Activated CD4-positive, CD25-positive, alpha-beta regulatory T cell treated with anti-CD3 and anti-CD28 coated beads, Interleukin-2, amount 50 U/mL, for 24 hours (primary cell): ENCODE results near the gene MREG.
"Not testable (repeated sequence)": the region's sequence is repeated elsewhere in the genome, so short reads cannot be mapped to it uniquely, and the experiment has no call there.

Experiments
- ATAC-seq, 2 donors: fragments of 150-1000 bp; cut with Tn5 transposase; one replicate each; pipeline ENCODE4 v1.10.0; 2021; ENCODE audit warnings: mild to moderate bottlenecking in 1 of 2, moderate library complexity in 1 of 2

Gene MREG

DNA sequence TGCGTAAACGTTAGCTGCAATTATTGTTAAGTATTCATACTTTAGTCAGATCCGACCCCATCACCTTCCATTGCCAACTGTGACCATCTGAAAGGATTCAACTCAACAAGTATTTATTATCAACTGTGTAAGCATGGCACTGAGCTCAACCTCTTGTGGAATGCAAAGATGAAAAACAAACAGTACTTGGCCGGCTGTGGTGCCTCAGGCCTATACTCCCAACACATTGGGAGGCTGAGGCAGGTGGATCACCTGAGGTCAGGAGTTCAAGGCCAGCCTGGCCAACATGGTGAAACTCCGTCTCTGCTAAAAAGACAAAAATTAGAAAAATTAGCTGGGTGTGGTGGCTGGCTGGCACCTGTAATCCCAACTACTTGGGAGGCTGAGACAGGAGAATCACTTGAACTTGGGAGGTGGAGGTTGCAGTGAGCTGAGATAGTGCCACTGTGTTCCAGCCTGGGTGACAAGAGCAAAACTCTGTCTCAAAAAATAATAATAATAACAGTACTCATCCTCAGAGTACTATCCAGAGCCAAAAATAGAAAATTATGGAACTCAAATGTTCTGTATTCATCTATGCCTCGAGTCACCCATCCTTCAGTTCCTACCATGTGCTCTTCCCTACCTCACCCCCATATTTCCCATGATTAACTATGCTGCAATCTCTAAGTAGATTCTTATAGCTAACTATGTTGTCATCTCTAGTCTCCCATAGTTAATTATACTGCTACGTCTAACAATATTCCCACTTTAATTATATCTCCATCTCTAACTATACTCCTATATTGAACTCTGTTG, 8.6 kb upstream of the MREG start:
- ATAC-seq, result no peak

DNA sequence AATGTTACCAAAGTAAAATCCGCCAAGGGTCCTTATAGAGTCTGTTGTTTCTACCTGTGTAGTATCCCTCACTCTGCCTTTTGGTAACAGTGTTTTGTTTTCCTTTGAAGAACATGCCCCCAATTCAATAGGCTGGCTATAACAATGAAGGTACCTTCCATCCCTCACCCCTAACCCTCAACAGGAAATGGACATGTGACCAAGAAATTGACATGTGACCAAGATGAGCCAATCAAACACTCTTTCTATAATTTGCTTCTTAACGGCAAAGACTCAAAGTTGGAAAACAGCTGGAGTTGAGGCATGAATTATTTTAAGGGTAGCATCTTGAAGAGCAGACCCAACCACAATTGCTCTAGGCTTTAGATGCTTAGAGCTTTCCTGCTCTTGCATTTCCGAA, 5.4 kb upstream of the MREG start:
- no peak for ATAC-seq

DNA sequence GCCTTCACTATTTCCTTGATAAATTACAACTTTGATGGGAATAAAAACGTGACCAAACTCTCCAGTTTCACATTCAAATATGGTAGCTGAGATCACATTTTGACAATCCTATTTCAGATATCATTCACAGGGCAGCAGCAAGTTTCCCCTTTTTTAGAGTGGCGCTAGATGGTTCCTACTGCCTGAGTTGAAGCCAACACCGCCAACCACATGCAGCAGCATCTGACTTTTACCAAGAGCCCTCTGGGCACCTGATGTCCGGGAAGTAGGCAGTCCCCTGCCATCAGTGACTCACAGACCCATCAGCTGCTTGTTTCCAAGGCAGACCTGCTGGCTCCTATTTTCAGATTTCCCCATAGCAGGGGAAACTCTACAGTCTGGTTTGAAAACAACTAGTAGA, 4.0 kb upstream of the MREG start:
- ATAC-seq, result peak in 1 of 2 donors; percentile 39

DNA sequence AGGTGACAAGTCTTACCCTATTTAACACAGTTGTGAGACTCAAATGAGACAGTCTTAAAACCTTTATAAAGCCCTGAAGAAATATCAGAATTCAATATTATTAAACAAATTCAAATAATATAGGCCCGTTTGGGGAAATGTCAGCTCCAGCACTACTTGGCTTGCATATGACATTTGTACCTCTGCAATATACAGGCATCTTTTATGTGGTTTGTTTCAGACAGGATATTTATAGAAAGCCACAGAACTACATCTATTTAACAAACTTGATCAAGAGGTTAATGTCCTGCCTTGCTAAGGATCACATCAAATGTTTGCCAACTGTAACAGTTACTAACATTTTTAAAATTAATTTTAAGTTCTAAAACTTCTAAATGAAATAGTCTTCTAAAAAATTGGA, 3.2 kb upstream of the MREG start:
- no peak for ATAC-seq

DNA sequence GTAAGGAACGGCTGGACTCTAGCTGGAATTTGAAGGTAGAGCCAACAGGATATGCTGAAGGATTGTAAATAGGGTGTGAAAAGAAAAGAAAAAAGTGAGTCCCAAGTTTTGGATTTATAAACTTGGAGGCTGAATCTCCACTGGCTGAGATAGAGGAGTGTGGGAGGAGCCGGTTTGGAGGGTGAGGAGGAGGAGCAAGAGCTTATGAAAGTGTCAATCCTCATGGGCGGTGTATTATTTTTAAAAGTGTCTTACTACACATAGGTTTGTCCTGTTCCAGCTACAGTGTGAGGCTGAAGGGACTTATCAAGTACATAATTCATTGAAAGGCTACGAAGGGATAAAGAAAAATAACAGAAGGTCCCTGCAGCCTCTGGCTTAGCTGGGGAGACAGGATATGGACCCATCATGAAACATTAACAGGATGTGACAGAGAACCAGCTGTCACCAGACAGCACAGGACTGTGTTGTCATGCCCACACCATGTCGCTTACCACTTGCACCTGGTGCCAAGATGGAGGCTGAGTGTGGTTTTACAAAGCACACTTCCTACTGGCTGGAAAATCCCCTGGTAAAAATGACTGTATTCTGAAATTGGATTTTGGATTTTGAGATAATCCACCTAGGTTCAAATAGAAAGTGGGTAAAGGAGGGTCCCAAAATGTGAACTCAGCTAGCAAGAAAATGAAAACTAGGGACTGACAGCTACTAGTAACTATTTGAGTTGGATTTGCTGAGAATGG, 2.5 kb upstream of the MREG start:
- peak; percentile 80 to 83 for ATAC-seq

DNA sequence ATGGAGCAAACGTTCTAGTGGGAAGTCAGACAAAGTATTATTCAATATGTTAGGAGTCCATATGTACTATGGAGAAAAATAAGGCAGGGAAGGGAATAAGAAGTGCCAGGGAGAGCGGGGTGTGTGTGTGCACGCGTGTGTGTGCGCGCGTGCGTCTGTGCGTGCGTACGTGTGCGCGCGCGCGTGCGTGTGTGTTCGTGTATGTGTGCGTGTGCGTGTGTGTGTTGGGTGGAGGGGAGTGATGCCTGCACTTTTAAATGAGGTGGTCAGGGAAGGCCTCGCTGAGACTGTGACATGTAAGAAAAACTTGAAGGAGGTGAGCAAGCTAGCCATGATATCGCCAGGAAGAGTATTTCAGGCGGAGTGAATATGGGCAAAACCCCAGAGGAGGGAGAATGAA, 1.6 kb upstream of the MREG start:
- ATAC-seq, result no peak

DNA sequence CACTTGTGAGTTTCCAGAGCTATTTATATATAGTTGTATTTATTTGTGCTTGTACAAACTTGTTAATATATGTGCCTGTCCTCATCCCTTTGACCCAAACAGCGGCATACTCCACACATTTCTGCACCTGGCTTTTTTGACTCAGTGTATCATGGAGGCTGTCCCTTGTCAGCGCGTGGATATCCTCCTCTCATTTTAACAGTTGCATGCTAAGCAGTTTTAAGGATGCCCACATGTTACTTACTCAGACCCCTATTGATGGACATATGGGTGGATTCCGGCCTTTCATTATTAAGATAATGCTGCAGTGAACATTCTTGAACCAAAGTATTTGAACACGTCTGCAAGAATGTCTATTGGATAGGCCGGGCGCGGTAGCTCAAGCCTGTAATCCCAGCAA, 655 bp upstream of the MREG start:
- no peak for ATAC-seq

DNA sequence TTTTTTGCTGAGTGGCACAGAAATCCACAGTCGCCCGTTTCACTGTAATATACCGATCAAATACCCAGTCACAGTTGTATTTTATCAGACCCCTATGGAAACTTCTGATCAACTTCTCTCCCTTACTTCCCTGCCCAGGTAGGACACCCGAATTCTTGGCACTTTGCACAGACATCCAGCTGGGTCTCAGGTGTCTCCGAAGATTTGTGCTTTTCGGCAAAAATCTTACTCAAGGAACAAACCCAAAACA, 596 bp downstream of the MREG start:
- no peak for ATAC-seq

DNA sequence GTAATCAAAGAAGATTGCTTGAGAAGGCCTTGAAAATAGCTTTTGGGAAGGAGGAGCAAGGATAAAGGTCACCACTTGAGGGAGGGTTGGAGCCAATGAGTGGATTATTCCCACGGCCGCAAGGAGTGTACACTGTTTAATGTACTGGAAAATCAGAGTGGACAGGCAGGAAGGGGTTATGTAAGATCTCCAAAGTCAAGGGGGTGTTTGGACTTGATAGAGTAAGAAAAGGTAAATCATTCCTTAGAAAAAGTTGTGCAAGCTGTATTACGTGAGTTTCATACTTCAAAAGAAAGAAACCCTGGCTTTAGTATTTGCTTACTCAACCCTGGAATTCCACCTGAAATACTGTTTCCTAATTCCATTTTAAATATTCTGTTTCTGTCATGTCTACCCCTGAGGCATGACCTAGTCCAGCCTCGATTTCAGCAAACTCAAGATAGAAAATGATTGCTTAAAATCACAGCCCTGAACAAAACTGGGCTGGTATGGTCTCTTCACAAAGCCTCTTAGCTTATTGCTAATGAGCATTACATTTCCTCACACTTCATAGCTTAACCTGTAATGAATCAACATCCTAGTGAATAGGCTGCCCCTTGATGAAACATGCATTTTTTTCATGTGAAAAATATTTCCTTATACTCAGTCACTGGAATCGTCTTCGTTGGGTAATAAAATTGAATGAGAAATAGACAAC, 1.1 kb downstream of the MREG start:
- ATAC-seq, result no peak

DNA sequence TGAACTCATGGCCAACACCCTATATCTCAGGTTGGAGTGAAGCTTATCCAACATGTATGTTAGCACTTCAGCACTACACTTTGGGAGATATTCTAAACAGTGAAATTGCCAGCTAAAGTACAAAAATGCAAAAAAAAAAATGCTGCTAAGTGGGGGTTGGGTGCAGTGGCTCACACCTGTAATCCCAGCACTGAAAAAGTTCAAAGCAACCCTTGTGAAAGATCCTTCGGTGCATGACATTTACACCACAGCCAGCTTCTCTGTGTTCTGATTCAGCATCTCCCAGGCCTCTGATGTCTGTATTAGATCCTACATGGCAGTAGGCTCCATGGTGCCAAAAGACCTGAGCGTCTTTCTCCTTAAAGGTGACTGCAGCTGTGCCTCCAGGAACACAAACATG, 4.1 kb downstream of the MREG start:
- ATAC-seq, result not testable (repeated sequence)

DNA sequence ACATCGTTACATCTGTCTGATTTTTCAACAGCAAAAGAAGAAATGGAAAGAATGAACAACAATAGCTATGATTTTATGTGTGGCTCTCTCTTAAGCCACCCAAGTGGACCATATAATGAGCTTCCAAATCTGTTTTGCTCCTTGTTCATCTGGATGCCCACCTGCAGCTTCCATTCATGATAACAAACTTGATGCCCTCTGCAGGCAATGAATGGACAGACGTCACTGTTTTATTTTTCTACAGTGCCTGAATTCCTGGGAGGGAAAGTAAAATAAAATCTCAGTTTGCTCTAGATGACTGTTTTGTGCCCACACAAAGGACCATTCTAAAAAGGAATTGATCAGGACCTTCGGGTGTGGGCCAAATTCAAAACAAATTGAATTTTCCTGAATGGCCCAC, 5.0 kb downstream of the MREG start:
- ATAC-seq, result no peak

DNA sequence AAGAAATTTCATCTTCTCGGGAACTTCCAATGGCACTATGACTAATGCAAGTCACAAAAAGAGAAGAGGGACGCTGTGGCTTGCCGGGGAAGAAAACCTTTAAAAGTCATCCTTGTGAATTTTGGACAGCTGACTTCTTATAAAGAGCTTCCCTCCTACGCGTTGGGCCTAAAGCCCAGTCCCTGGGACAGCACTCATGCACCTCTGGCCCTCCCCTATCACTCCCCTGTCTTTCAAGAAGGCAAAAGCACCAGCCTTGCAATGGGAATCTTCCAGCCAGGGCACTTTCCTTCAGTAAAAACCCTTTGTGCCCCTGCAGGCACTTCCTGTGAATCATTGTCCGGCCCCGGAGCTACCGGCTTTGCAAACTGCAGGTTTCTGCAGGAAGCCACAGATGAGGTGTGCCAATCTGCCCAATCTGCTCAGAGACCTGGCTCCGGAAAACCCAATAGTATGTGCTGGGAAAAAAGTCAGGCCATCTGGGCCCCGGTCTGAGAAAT, 7.1 kb downstream of the MREG start:
- peak; percentile 18 to 51 for ATAC-seq

DNA sequence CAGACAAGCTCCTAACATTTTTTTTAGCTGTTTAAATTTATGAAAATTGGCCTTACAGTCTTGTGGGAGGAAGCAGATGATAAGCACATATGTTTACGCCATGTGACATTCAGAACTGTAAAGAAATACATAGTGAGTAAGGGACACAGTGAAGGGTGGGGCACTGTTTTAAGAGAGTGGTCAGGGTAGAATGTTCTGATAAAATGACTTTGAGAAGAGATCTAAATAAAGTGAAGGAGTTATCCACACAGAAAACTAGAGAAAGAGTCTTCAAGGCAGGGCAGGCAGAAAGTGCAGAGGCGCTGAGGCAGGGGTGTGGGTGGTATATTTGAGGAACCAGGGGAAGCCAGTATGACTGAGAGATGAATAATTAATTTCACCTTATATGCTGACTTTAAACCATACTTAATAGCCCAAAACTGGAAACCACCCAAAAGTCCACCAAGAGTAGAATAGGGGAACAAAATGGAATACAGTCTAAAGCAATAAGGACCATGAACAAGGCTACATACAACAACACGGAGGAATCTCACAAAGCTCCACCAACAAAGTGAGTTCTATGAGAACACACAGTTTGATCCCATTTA, 8.6 kb downstream of the MREG start:
- peak; percentile 74 to 81 for ATAC-seq

DNA sequence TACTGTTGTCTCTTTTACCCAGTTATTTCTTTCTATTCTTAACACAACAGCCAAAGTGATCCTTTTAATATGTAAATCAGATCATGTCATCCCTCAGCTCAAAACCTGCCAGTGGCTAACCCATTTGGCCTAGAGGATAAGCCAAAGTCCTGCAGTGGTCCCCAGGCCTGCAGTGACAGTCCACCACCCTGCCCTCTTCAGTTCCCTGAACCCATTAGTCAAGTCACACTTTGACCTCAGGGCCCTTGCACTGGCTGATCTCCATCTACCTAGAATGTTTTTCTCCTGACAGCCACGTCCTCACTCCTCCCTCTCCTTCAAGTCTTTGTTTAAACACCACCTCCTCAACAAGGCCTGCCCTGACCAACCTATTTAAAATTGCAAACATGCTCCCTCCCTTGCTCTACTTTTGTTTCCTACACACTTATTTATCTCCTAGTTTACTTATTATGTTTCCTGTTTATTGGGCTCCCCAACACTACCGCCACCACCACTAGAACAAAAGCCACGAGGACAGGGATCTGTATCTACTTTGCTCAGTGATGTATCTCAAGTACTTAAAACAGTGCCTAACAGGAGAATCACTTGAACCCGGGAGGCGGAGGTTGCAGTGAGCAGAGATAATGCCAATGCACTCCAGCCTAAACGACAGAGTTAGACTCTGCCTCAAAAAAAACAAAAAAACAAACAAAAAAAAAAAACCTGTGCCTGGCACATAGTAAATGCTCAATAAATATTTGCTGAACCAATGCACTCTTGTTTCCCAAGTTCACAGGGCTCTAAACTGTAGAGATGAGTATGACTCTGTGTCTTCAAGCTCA, 9.3 kb downstream of the MREG start:
- ATAC-seq, result no peak

DNA sequence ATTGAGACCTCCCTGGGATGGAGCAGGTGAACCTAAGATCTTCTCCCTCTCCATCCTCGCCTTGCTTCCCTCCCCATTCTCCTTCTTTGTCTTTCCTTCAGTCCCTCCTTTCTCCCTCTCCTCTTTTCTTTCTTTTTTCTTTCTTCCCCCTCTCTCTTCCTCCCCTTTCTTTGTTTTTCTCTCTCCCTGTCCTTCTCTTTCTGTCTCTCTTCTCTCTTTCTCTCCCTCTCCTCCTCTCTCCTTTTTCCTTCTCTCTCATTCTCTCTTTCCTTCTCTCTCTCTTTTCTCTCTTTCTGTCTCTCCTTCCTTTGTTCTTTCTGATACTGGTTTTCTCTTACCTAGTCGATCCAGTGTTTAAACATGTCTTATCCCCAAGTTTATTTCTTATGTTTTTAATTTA, 10.7 kb downstream of the MREG start:
- no peak for ATAC-seq

DNA sequence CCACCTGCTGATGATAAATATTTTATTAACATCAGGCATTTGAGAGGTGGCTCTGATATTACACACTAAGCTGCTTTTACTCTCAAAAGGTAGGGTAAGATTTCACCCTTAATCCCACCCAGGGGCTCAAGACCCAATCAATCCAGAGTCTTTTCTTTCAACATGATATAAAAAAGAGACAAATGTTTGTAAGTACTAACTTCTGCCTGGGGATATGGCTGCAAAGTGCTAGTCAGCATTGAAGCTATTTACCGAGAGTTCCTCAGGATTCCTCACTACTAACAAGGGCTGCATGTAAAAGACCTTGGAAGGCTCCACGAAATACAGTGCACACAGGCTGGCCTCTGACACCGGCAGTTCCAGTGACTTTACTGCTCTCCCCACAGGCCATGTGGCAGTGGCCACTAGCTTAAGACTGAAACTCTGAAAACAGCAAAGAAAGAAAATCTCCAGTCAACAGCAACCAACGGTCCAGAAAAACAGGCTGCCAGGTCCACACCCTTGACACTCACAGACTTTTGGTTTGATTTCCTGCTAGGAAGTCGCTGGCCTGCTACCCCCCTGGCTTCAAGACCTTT, 11.2 kb downstream of the MREG start:
- ATAC-seq, result no peak

DNA sequence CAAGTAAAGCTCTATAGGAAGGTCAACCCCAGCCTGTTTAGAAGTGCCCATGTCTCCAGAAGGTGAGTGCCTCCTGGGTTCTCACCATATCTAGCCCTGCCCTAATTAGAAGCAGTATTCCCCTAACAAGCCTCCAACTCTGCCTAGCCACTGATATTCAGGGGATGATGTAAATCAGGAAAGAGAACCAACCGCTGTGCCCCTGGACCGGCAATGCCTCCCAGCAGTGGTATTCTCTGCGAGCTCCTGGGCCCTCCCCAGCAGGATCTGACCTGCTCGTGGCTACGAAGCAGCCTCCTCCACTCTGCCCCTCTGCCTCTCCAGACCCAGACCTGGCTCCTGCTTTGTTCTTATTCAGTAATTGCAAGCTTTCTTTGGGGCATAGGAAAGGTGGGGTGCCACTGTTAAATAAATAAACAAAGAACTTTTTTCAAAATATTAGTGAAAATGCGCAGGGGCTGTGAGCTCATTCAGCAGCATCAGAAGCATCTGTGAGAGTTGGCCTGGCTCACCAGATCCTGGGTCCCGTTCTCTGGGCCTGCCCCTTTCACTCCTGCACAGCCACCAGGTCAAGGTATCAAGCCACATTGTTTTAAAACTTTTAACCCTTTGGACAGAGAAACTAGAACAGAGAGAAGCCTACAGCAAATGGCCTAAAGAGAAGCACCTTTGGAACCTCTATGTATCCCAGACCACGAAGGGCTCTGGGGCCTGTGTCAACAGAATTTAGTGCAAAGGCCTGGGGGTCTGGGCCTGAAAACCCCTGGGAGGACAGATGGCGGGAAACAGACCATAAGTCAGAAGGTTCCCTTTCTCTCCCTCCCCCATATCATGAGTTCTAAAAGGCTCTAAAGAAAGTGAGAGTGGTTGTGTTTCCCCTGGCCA, 11.9 kb downstream of the MREG start:
- no peak for ATAC-seq

DNA sequence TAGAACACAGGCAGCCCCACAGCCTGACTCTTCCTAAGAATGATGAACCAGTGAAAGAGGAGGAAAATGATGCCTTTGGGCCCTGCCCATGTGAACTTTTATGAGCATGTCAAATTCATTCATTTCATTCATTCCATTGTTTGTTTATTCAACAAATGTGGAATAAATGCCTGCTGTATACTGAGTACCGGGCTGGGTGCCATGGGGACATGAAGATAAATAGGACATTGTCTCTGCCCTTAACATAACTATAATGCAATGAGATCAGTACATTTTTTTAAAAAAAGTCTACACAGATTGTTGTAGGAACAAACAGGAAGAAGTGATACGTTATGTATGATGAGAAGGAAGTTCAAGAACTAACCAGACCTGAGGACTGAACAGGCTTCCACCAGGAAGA, 14.7 kb downstream of the MREG start:
- no peak for ATAC-seq

DNA sequence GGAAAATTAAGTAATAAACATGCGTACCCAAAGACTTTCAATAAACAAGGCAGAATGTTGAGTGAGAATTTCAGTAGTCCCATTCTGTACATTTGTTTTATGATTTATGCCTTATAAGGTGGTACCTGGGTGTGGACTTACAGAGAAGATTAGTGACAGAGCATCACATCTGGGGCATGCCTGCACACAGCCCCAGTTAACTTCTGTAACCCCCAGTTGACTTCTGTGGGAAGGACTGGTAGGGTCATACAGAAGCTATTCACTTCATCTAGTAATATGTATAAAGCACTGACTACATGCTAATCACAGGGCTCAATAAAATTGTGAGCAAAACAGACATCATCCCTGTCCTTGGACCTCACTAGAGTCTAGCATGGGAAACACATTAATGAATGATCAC, 16.1 kb downstream of the MREG start:
- no peak for ATAC-seq

DNA sequence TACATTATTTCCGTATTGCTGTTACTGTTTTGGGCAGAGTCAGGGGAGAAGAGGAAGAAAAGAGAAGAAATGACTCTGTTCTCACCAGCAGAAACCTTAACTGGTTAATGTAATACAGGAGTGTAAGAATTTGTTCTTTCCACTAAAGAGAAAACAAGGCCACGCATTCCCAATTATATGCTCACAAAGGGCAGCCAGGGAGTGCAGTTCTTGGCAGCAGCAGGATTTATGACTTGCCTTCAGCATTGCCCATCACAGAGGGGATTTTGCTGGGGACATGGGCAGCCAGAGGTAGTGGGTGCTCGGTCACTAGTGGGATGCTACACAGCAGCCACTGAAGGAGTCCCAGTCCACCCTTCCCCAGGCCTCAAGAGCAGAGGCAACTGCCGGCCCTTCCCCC, 18.4 kb downstream of the MREG start:
- no peak for ATAC-seq

DNA sequence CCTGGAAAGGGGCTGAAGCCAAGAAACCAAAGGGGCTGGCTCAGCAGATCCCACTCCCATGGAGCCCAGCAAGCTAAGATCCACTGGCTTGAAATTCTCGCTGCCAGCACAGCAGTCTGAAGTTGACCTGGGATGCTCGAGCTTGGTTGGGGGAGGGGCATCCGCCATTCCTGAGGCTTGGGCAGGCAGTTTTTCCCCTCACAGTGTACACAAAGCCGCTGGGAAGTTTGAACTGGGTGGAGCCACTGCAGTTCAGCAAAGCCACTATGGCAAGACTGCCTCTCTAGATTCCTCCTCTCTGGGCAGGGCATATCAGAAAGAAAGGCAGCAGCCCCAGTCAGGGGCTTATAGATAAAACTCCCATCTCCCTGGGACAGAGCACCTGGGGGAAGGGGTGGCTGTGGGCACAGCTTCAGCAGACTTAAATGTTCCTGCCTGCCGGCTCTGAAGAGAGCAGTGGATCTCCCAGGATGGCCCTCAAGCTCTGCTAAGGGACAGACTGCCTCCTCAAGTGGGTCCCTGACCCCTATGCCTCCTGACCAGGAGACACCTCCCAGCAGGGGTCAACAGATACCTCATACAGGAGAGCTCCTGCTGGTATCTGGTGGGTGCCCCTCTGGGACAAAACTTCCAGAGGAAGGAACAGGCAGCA, 24.7 kb downstream of the MREG start:
- ATAC-seq, result not testable (repeated sequence)
